GM23338 (cell line): ENCODE data around the gene SART1. TPM values are rescaled to one million over a fixed set of nuclear protein-coding genes. Genes with fewer than 3 reads are reported as not detected.
"Not testable (repeated sequence)": the region's sequence is repeated elsewhere in the genome, so short reads cannot be mapped to it uniquely, and the experiment has no call there.

ENCODE experiments used
- ATAC-seq: fragments of 200-7000 bp; cut with Tn5 transposase; 3 replicates; pipeline ENCODE4 v1.9.1; 2020
- DNase-seq: peaks from one replicate; pipeline ENCODE4 v3.0.0-alpha.2; 2015; ENCODE audit warnings: low spot score
- H2AFZ ChIP-seq: fragments of 200-600 bp; sonication (generic); 2 replicates; pipeline ENCODE4 v1.8.0; 2016; ENCODE audit warnings: antibody characterized with exemption, mild to moderate bottlenecking, moderate library complexity
- H3F3A ChIP-seq: fragments of 200-600 bp; sonication (generic); replicated peaks from 2 replicates; pipeline ENCODE4 v1.8.0; 2017; ENCODE audit warnings: antibody characterized with exemption, mixed run types, low read depth
- H3K27ac ChIP-seq: fragments of 200-600 bp; sonication (generic); 2 replicates; pipeline ENCODE4 v1.6.1; 2016; ENCODE audit warnings: low read depth
- H3K27me3 ChIP-seq: fragments of 200-600 bp; sonication (generic); 2 replicates; pipeline ENCODE4 v1.8.0; 2016; ENCODE audit warnings: mild to moderate bottlenecking, mixed run types, moderate library complexity; ENCODE audit not compliant: insufficient read depth
- H3K36me3 ChIP-seq: fragments of 200-600 bp; sonication (generic); 2 replicates; pipeline ENCODE4 v1.8.0; 2016; ENCODE audit warnings: mild to moderate bottlenecking; ENCODE audit not compliant: insufficient read depth
- H3K4me1 ChIP-seq: fragments of 200-600 bp; sonication (generic); 2 replicates; pipeline ENCODE4 v1.8.0; 2016; ENCODE audit warnings: mild to moderate bottlenecking, moderate library complexity; ENCODE audit not compliant: insufficient read depth
- H3K4me2 ChIP-seq: fragments of 200-600 bp; sonication (generic); 2 replicates; pipeline ENCODE4 v1.7.1; 2017; ENCODE audit warnings: mixed run types
- H3K4me3 ChIP-seq: fragments of 200-600 bp; sonication (generic); 2 replicates; pipeline ENCODE4 v1.6.1; 2016; ENCODE audit warnings: mixed run types
- H3K79me2 ChIP-seq: fragments of 200-600 bp; sonication (generic); replicated peaks from 2 replicates; pipeline ENCODE4 v1.8.0; 2017; ENCODE audit warnings: mild to moderate bottlenecking; ENCODE audit not compliant: insufficient read depth
- H3K9me2 ChIP-seq: fragments of 200-600 bp; sonication (generic); 2 replicates; pipeline ENCODE4 v1.8.0; 2017; ENCODE audit not compliant: insufficient read depth
- H4K20me1 ChIP-seq: fragments of 200-600 bp; sonication (generic); replicated peaks from 2 replicates; pipeline ENCODE4 v1.8.0; 2017; ENCODE audit warnings: mild to moderate bottlenecking; ENCODE audit not compliant: insufficient read depth
- H3K27ac Mint-ChIP-seq: 2 replicates; pipeline ENCODE4 v1.8.0; 2020; ENCODE audit warnings: inconsistent platforms, mild to moderate bottlenecking, moderate library complexity, mixed read lengths
- H3K27me3 Mint-ChIP-seq: 3 replicates; pipeline ENCODE4 v1.8.0; 2022; ENCODE audit warnings: low read depth, mild to moderate bottlenecking, moderate library complexity, mixed read lengths, inconsistent platforms; ENCODE audit not compliant: insufficient read depth, poor library complexity
- H3K36me3 Mint-ChIP-seq: 3 replicates; pipeline ENCODE4 v1.8.0; 2021; ENCODE audit warnings: low read depth, mild to moderate bottlenecking, inconsistent platforms, moderate library complexity, mixed read lengths
- H3K4me1 Mint-ChIP-seq: 3 replicates; pipeline ENCODE4 v1.8.0; 2020; ENCODE audit warnings: mild to moderate bottlenecking, inconsistent platforms, mixed read lengths
- H3K4me3 Mint-ChIP-seq: 3 replicates; pipeline ENCODE4 v1.8.0; 2021; ENCODE audit warnings: moderate library complexity, mild to moderate bottlenecking, inconsistent platforms, mixed read lengths
- H3K9me3 Mint-ChIP-seq: 3 replicates; pipeline ENCODE4 v1.8.0; 2020; ENCODE audit warnings: moderate library complexity, mild to moderate bottlenecking, inconsistent platforms, mixed read lengths
- ETS1 ChIP-seq: IDR thresholded peaks from 2 replicates; pipeline ENCODE4 v1.6.1; 2016; ENCODE audit warnings: antibody characterized with exemption
- EZH2 ChIP-seq: fragments of 200-600 bp; sonication (generic); IDR thresholded peaks from one replicate; pipeline ENCODE4 v1.8.0; 2017; ENCODE audit warnings: antibody characterized with exemption, mild to moderate bottlenecking, low read depth; ENCODE audit not compliant: unreplicated experiment
- NANOG ChIP-seq: IDR thresholded peaks from 2 replicates; pipeline ENCODE4 v1.6.1; 2016; ENCODE audit warnings: antibody characterized with exemption, borderline replicate concordance
- POLR2AphosphoS5 ChIP-seq: IDR thresholded peaks from 2 replicates; pipeline ENCODE4 v1.6.1; 2016; ENCODE audit warnings: antibody characterized with exemption, low read depth
- ZNF114 ChIP-seq: fragments of 250-450 bp; sonication (Bioruptor Pico); IDR thresholded peaks from 2 replicates; pipeline ENCODE4 v1.5.0; 2020; ENCODE audit warnings: mild to moderate bottlenecking, moderate library complexity
- ZNF331 ChIP-seq: fragments of 250-450 bp; sonication (Bioruptor Pico); IDR thresholded peaks from 2 replicates; pipeline ENCODE4 v1.5.0; 2020; ENCODE audit warnings: low read depth, mild to moderate bottlenecking, moderate library complexity
- ZNF462 ChIP-seq: fragments of 250-450 bp; sonication (Bioruptor Pico); IDR thresholded peaks from 2 replicates; pipeline ENCODE4 v1.5.0; 2020; ENCODE audit warnings: mild to moderate bottlenecking, moderate library complexity
- polyA plus RNA-seq: library from polyadenylated mRNA; unstranded; fragments of >200 nt; fragmentation: Nextera tagmentation; extraction: Ambion mirVana; gene quantifications from 2 replicates; pipeline ENCODE4 v1.2.1, GENCODE V29; 2016
- total RNA-seq: library from RNA; depleted of rRNA; stranded (reverse); fragments of >200 nt; shearing (Covaris generic); gene quantifications from 2 replicates; pipeline ENCODE4 v1.2.3, GENCODE V29; 2014
- TF ChIP-seq, protein P1 (sequence below), 2 experiments: fragments of 200-600 bp in 1 of 2; sonication (generic) in 1 of 2; conservative IDR thresholded peaks; 2 replicates each; pipeline versions ENCODE4 v1.5.1 to v1.6.1; 2016 to 2017; ENCODE audit warnings: antibody characterized with exemption in 2 of 2, low read depth in 2 of 2, mild to moderate bottlenecking in 2 of 2, moderate library complexity in 1 of 2
- TF ChIP-seq, protein P2 (sequence below): IDR thresholded peaks from one replicate; pipeline ENCODE4 v1.6.1; 2018; ENCODE audit warnings: antibody characterized with exemption; ENCODE audit not compliant: unreplicated experiment

The SART1 gene
- total and polyA plus RNA-seq, 2 experiments from 2014 or later = 43.9 to 91.0 TPM

DNA sequence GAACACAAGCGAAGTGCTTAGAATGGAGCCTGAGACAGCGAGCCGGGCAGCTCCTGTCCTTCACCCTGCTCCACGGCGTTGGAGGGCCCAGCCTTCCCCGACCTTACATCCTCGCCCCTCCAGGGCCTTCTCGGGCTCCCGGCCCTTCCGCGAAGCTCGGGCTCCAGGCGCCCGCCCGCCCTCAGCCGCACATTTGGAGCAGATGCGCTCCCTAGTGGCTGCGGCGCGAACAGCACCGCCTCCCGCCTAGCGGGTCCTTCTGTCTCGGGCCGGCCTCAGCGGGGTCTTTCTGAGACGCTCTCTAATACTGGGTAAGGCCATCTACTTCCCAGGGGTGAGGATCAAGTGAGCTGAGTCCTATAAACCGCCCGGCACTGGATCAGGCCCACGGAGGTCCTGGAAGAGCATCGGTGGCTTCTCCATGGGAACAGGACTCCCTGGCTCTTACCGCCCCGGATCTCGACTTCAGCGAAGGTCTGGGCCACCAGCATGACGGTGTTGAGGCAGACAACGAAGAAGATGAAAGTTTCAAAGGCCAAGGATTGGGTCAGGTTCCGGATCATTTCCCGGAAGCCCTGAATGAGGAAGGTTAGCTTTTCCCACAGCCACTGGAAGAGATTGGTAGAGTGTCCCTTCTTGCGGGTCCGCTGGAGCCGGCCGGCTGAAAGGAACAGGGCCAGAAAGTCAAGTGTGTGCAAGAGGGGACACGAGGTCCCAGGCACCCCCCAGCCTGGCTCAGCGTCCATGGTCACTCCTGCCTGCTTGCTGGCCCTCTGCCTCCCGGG lies 61.1 kb downstream of the SART1 start:
- H3K4me3 Mint-ChIP-seq = peak overlapping the region; percentile 51; the same call in 2 of the 3 replicates
- DNase-seq = peak; percentile 93
- Histone ChIP-seq H3K4me1 (no peaks in the 10 kb centered on the region), H3K9me2 (no peaks in the 10 kb centered on the region), H3K79me2 (no peaks in the 10 kb centered on the region), H3K4me3 (no peak overlapping the region), H3K27ac (no peak overlapping the region), H3K4me2 (peak overlapping the region; percentile 55; the same call in 1 of the 2 replicates), H3K27me3 (0 out of 2 replicates have a peak, but pooled peaks cover 10% of the 10 kb centered on the region), H3K36me3 (no peaks in the 10 kb centered on the region), H3F3A (no peaks in the 10 kb centered on the region), H4K20me1 (no peaks in the 10 kb centered on the region), H2AFZ (peak overlapping the region; percentile 94)
- no peaks in the 10 kb centered on the region; the same call in 2 of the 3 replicates for H3K36me3 Mint-ChIP-seq
- ATAC-seq = peak; percentile 99
- peaks cover 21% of the 10 kb centered on the region for H3K27me3 Mint-ChIP-seq
- H3K4me1 Mint-ChIP-seq = peaks cover 3% of the 10 kb centered on the region; the same call in 1 of the 3 replicates
- TF ChIP-seq, protein P1, sequence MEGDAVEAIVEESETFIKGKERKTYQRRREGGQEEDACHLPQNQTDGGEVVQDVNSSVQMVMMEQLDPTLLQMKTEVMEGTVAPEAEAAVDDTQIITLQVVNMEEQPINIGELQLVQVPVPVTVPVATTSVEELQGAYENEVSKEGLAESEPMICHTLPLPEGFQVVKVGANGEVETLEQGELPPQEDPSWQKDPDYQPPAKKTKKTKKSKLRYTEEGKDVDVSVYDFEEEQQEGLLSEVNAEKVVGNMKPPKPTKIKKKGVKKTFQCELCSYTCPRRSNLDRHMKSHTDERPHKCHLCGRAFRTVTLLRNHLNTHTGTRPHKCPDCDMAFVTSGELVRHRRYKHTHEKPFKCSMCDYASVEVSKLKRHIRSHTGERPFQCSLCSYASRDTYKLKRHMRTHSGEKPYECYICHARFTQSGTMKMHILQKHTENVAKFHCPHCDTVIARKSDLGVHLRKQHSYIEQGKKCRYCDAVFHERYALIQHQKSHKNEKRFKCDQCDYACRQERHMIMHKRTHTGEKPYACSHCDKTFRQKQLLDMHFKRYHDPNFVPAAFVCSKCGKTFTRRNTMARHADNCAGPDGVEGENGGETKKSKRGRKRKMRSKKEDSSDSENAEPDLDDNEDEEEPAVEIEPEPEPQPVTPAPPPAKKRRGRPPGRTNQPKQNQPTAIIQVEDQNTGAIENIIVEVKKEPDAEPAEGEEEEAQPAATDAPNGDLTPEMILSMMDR (conservative IDR thresholded peaks at IDR 0.05; ENCODE audit: low read depth in 2 of 2) = peak; percentile 88 to 91
- TF ChIP-seq ZNF462 (no peak), ZNF114 (CRISPR knock-in tag) (no peak), POLR2AphosphoS5 (no peak), ETS1 (no peak), ZNF331 (CRISPR knock-in tag) (no peak), NANOG (no peak), EZH2 (no peak)
- TF ChIP-seq, protein P2, sequence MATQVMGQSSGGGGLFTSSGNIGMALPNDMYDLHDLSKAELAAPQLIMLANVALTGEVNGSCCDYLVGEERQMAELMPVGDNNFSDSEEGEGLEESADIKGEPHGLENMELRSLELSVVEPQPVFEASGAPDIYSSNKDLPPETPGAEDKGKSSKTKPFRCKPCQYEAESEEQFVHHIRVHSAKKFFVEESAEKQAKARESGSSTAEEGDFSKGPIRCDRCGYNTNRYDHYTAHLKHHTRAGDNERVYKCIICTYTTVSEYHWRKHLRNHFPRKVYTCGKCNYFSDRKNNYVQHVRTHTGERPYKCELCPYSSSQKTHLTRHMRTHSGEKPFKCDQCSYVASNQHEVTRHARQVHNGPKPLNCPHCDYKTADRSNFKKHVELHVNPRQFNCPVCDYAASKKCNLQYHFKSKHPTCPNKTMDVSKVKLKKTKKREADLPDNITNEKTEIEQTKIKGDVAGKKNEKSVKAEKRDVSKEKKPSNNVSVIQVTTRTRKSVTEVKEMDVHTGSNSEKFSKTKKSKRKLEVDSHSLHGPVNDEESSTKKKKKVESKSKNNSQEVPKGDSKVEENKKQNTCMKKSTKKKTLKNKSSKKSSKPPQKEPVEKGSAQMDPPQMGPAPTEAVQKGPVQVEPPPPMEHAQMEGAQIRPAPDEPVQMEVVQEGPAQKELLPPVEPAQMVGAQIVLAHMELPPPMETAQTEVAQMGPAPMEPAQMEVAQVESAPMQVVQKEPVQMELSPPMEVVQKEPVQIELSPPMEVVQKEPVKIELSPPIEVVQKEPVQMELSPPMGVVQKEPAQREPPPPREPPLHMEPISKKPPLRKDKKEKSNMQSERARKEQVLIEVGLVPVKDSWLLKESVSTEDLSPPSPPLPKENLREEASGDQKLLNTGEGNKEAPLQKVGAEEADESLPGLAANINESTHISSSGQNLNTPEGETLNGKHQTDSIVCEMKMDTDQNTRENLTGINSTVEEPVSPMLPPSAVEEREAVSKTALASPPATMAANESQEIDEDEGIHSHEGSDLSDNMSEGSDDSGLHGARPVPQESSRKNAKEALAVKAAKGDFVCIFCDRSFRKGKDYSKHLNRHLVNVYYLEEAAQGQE = no peak
- no peak overlapping the region for H3K27ac Mint-ChIP-seq
- H3K9me3 Mint-ChIP-seq = no peaks in the 10 kb centered on the region; the same call in 2 of the 3 replicates

GRCh38 chr11:66023186-66023440 lies 61.6 kb downstream of the SART1 start:
- H3F3A ChIP-seq, H3K9me2 ChIP-seq, H3K4me3 ChIP-seq, DNase-seq, H3K36me3 Mint-ChIP-seq, H3K4me3 Mint-ChIP-seq, H3K27ac Mint-ChIP-seq, H3K4me1 Mint-ChIP-seq, H3K4me1 ChIP-seq, H3K9me3 Mint-ChIP-seq, ATAC-seq, H4K20me1 ChIP-seq, H3K27me3 ChIP-seq, H3K27ac ChIP-seq, H3K4me2 ChIP-seq, H3K79me2 ChIP-seq, H3K36me3 ChIP-seq: not testable (repeated sequence)
- peak overlapping the region; percentile 94 for H2AFZ ChIP-seq
- H3K27me3 Mint-ChIP-seq = peaks cover 26% of the 10 kb centered on the region
